ENCODE measurements around the gene AGA. TPM values are rescaled to one million over a fixed set of nuclear protein-coding genes. Genes with fewer than 3 reads are reported as not detected.

The AGA gene
- total RNA-seq, 1 experiment from 2014 or later, result 7.6 TPM

GRCh38 chr4:177461606-177462005 lies 19.4 kb upstream of the AGA start (continued):
- TF ChIP-seq EGR1 (IDR thresholded peaks at IDR 0.05; ENCODE audit: low read depth), result no peak

- no peak overlapping the region for H3K4me2 ChIP-seq (ENCODE audit: low read length)
- DNase-seq (ENCODE audit: low read depth, low spot score) (no peak), ATAC-seq (no peak)
- ChIA-PET CTCF (no interaction called here), RAD21 (ENCODE audit: low non-redundant PET in 1 of 2, low total read pairs in 2 of 2, uncharacterized antibody in 2 of 2, unreplicated experiment in 2 of 2) (no interaction called here), POLR2A (no interaction called here)
- H3K27ac ChIP-seq (ENCODE audit: low read depth, low read length), result no peak overlapping the region
- TF ChIP-seq EZH2phosphoT487 (IDR thresholded peaks at IDR 0.05; ENCODE audit: borderline replicate concordance) (no peak), ATF3 (IDR thresholded peaks at IDR 0.05) (no peak), POLR2A (IDR thresholded peaks at IDR 0.05; ENCODE audit: borderline replicate concordance, extremely low read depth, insufficient read depth, insufficient read length) (no peak), MAX (IDR thresholded peaks at IDR 0.05) (no peak), TCF7L2 (IDR thresholded peaks at IDR 0.05; ENCODE audit: borderline replicate concordance, extremely low read depth, insufficient read depth, insufficient read length) (no peak), POLR2AphosphoS5 (IDR thresholded peaks at IDR 0.05; ENCODE audit: low read depth, low read length) (no peak)
- H3K4me1 ChIP-seq (ENCODE audit: control insufficient read depth in 1 of 2, insufficient read depth in 2 of 2, low read length in 2 of 2), result no peaks in the 10 kb centered on the region
- H3K9ac ChIP-seq (ENCODE audit: low read length), result no peak overlapping the region
- intact Hi-C loops (cut with micrococcal nuclease), result no loop called here
- BruUV-seq (replicated peaks), result no TSS peak
- no peaks in the 10 kb centered on the region for H3K9me2 ChIP-seq (ENCODE audit: insufficient read depth)
- H3K4me3 ChIP-seq (replicated peaks in 1 of 2; ENCODE audit: low read depth in 1 of 2, low read length in 2 of 2), result no peak overlapping the region
- H4K20me1 ChIP-seq (ENCODE audit: insufficient read depth), result 0 out of 2 replicates have a peak, but pooled peaks cover 3% of the 10 kb centered on the region
- no peak overlapping the region for H2AFZ ChIP-seq (ENCODE audit: low read depth, low read length, poor library complexity, severe bottlenecking)
- H3K79me2 ChIP-seq (ENCODE audit: insufficient read depth, low read length), result no peaks in the 10 kb centered on the region
- no peaks in the 10 kb centered on the region for H3K36me3 ChIP-seq (ENCODE audit: control insufficient read depth in 1 of 2, insufficient read depth in 2 of 2, low read length in 2 of 2)
- no peaks in the 10 kb centered on the region for H3K9me3 ChIP-seq (ENCODE audit: control insufficient read depth in 1 of 2, insufficient read depth in 1 of 2, low read depth in 1 of 2, low read length in 2 of 2)
- no peaks in the 10 kb centered on the region for H3K27me3 ChIP-seq (ENCODE audit: insufficient read depth, low read length)
Measured at GRCh38 chr4:177460460-177460859, 18.2 kb upstream of the AGA start.

- H3K4me1 ChIP-seq (ENCODE audit: control insufficient read depth in 1 of 2, insufficient read depth in 2 of 2, low read length in 2 of 2), result no peaks in the 10 kb centered on the region
- 0 out of 2 replicates have a peak, but pooled peaks cover under 1% of the 10 kb centered on the region for H4K20me1 ChIP-seq (ENCODE audit: insufficient read depth)
- DNase-seq (ENCODE audit: low read depth, low spot score), result no peak
- ChIA-PET CTCF (no interaction called here), RAD21 (ENCODE audit: low non-redundant PET in 1 of 2, low total read pairs in 2 of 2, uncharacterized antibody in 2 of 2, unreplicated experiment in 2 of 2) (no interaction called here), POLR2A (no interaction called here)
- no peak overlapping the region for H3K27ac ChIP-seq (ENCODE audit: low read depth, low read length)
- TF ChIP-seq SP1 (IDR thresholded peaks at IDR 0.05; ENCODE audit: low read depth) (no peak), JUND (IDR thresholded peaks at IDR 0.05) (no peak), FOSL1 (IDR thresholded peaks at IDR 0.05; ENCODE audit: low read depth) (no peak), CTCF (IDR thresholded peaks at IDR 0.05 in 2 of 3, conservative IDR thresholded peaks at IDR 0.05 in 1 of 3; ENCODE audit: borderline replicate concordance in 1 of 3, insufficient read depth in 1 of 3, low read depth in 2 of 3, low read length in 2 of 3) (no peak)
- BruUV-seq (replicated peaks), result no TSS peak
- no peaks in the 10 kb centered on the region for H3K9me2 ChIP-seq (ENCODE audit: insufficient read depth)
- no peak overlapping the region for H3K9ac ChIP-seq (ENCODE audit: low read length)
- no peaks in the 10 kb centered on the region for H3K79me2 ChIP-seq (ENCODE audit: insufficient read depth, low read length)
- H3K27me3 ChIP-seq (ENCODE audit: insufficient read depth, low read length), result no peaks in the 10 kb centered on the region
- no peak overlapping the region for H3K4me2 ChIP-seq (ENCODE audit: low read length)
- no peak for ATAC-seq
- intact Hi-C loops (cut with micrococcal nuclease), result no loop called here
- H3K9me3 ChIP-seq (ENCODE audit: control insufficient read depth in 1 of 2, insufficient read depth in 1 of 2, low read depth in 1 of 2, low read length in 2 of 2), result no peaks in the 10 kb centered on the region
- H3K4me3 ChIP-seq (replicated peaks in 1 of 2; ENCODE audit: low read depth in 1 of 2, low read length in 2 of 2), result no peak overlapping the region
- no peaks in the 10 kb centered on the region for H3K36me3 ChIP-seq (ENCODE audit: control insufficient read depth in 1 of 2, insufficient read depth in 2 of 2, low read length in 2 of 2)
- H2AFZ ChIP-seq (ENCODE audit: low read depth, low read length, poor library complexity, severe bottlenecking), result no peak overlapping the region
Measured at GRCh38 chr4:177455561-177455970, 13.3 kb upstream of the AGA start.
